A549 (cell line): ENCODE data around the gene FXN.

ENCODE experiments used
- EHF ChIP-seq: fragments of 250-450 bp; sonication (Bioruptor Pico); IDR thresholded peaks from 2 replicates; pipeline ENCODE4 v1.5.0; 2020; ENCODE audit warnings: mild to moderate bottlenecking
- EP300 ChIP-seq, 2 experiments: fragments of >200 bp; sonication (Bioruptor Twin); formaldehyde crosslinking; IDR thresholded peaks; 2 replicates in 1 of 2; 3 replicates in 1 of 2; pipeline ENCODE4 v1.6.1; 2016 to 2017
- HDAC2 ChIP-seq: fragments of 200-600 bp; sonication (generic); IDR thresholded peaks from 2 replicates; pipeline ENCODE4 v1.6.1; 2016
- JUN ChIP-seq, 2 experiments: fragments of >200 bp; sonication (Bioruptor Twin); formaldehyde crosslinking; IDR thresholded peaks; 2 replicates in 1 of 2; 3 replicates in 1 of 2; pipeline ENCODE4 v1.6.1; 2016 to 2017
- JUNB ChIP-seq: fragments of >200 bp; sonication (Bioruptor Twin); formaldehyde crosslinking; IDR thresholded peaks from 2 replicates; pipeline ENCODE4 v1.6.1; 2016
- KDM1A ChIP-seq: fragments of 200-600 bp; sonication (generic); IDR thresholded peaks from 2 replicates; pipeline ENCODE4 v1.6.1; 2016; ENCODE audit warnings: low read depth, mild to moderate bottlenecking
- MAZ ChIP-seq: fragments of 150-350 bp; IDR thresholded peaks from 2 replicates; pipeline ENCODE4 v1.6.1; 2014; ENCODE audit warnings: antibody characterized with exemption, low read depth, low read length, borderline replicate concordance
- PHF8 ChIP-seq: fragments of 200-600 bp; sonication (generic); IDR thresholded peaks from 2 replicates; pipeline ENCODE4 v1.6.1; 2016; ENCODE audit warnings: low read depth, mild to moderate bottlenecking, antibody characterized with exemption, moderate library complexity, borderline replicate concordance
- POLR2A ChIP-seq: IDR thresholded peaks from 2 replicates; pipeline ENCODE4 v1.6.1; 2012; ENCODE audit warnings: mild to moderate bottlenecking, low read length
- SMC3 ChIP-seq: fragments of >200 bp; sonication (Bioruptor Twin); formaldehyde crosslinking; IDR thresholded peaks from 3 replicates; pipeline ENCODE4 v1.6.1; 2018; ENCODE audit warnings: inconsistent platforms
- TF ChIP-seq, protein P1 (sequence below): fragments of >200 bp; sonication (Bioruptor Twin); formaldehyde crosslinking; IDR thresholded peaks from 3 replicates; pipeline ENCODE4 v1.5.1; 2016
- TF ChIP-seq, protein P2 (sequence below): fragments of 200-600 bp; sonication (generic); IDR thresholded peaks from 2 replicates; pipeline ENCODE4 v1.6.1; 2016; ENCODE audit warnings: antibody characterized with exemption, mild to moderate bottlenecking, moderate library complexity

DNA sequence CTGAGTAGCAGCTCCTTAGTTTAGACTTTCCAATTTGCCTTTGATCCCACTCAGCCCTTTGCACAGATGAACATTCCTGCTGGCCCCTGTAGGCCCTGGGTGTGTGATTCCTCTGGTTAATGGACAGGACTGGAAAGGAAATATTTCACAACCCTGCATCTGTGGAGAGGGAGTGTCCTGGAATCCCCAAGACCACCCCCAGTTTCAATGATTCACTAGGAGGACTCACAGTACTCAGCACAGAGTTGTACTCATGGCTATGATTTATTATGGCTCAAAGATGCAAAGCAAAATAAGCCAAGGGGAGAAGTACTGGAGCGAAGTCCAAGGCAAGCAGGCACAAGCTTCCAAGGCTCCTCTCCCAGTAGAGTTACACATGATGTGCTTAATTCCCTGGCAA lies 96.1 kb downstream of the FXN start:
- TF ChIP-seq JUNB = no peak
- no peak for TF ChIP-seq EP300 (IDR thresholded peaks at IDR 0.05)
- TF ChIP-seq, protein P1, sequence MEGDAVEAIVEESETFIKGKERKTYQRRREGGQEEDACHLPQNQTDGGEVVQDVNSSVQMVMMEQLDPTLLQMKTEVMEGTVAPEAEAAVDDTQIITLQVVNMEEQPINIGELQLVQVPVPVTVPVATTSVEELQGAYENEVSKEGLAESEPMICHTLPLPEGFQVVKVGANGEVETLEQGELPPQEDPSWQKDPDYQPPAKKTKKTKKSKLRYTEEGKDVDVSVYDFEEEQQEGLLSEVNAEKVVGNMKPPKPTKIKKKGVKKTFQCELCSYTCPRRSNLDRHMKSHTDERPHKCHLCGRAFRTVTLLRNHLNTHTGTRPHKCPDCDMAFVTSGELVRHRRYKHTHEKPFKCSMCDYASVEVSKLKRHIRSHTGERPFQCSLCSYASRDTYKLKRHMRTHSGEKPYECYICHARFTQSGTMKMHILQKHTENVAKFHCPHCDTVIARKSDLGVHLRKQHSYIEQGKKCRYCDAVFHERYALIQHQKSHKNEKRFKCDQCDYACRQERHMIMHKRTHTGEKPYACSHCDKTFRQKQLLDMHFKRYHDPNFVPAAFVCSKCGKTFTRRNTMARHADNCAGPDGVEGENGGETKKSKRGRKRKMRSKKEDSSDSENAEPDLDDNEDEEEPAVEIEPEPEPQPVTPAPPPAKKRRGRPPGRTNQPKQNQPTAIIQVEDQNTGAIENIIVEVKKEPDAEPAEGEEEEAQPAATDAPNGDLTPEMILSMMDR = no peak
- TF ChIP-seq POLR2A = no peak
- no peak for TF ChIP-seq MAZ
- TF ChIP-seq, protein P2, sequence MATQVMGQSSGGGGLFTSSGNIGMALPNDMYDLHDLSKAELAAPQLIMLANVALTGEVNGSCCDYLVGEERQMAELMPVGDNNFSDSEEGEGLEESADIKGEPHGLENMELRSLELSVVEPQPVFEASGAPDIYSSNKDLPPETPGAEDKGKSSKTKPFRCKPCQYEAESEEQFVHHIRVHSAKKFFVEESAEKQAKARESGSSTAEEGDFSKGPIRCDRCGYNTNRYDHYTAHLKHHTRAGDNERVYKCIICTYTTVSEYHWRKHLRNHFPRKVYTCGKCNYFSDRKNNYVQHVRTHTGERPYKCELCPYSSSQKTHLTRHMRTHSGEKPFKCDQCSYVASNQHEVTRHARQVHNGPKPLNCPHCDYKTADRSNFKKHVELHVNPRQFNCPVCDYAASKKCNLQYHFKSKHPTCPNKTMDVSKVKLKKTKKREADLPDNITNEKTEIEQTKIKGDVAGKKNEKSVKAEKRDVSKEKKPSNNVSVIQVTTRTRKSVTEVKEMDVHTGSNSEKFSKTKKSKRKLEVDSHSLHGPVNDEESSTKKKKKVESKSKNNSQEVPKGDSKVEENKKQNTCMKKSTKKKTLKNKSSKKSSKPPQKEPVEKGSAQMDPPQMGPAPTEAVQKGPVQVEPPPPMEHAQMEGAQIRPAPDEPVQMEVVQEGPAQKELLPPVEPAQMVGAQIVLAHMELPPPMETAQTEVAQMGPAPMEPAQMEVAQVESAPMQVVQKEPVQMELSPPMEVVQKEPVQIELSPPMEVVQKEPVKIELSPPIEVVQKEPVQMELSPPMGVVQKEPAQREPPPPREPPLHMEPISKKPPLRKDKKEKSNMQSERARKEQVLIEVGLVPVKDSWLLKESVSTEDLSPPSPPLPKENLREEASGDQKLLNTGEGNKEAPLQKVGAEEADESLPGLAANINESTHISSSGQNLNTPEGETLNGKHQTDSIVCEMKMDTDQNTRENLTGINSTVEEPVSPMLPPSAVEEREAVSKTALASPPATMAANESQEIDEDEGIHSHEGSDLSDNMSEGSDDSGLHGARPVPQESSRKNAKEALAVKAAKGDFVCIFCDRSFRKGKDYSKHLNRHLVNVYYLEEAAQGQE = no peak
- TF ChIP-seq JUN (IDR thresholded peaks at IDR 0.05) = no peak
- TF ChIP-seq HDAC2 = no peak
- no peak for TF ChIP-seq PHF8
- no peak for TF ChIP-seq EHF
- no peak for TF ChIP-seq KDM1A
- TF ChIP-seq SMC3 = no peak
